Mammary epithelial cell (primary cell): ENCODE data around the gene GGT6.

Source experiments
- EZH2 ChIP-seq: IDR thresholded peaks from 2 replicates; pipeline ENCODE4 v1.6.1; 2012; ENCODE audit warnings: low read length, inconsistent platforms, borderline replicate concordance
- TF ChIP-seq, protein P1 (sequence below), 2 donors: IDR thresholded peaks in 1 of 2; conservative IDR thresholded peaks in 1 of 2; 2 replicates each; pipeline ENCODE4 v1.5.1; 2011 to 2012; ENCODE audit warnings: inconsistent platforms in 2 of 2, low read length in 2 of 2, mild to moderate bottlenecking in 2 of 2, control low read depth in 1 of 2, low read depth in 1 of 2; ENCODE audit not compliant: insufficient read depth in 1 of 2; ENCODE audit errors: extremely low read depth in 1 of 2

DNA sequence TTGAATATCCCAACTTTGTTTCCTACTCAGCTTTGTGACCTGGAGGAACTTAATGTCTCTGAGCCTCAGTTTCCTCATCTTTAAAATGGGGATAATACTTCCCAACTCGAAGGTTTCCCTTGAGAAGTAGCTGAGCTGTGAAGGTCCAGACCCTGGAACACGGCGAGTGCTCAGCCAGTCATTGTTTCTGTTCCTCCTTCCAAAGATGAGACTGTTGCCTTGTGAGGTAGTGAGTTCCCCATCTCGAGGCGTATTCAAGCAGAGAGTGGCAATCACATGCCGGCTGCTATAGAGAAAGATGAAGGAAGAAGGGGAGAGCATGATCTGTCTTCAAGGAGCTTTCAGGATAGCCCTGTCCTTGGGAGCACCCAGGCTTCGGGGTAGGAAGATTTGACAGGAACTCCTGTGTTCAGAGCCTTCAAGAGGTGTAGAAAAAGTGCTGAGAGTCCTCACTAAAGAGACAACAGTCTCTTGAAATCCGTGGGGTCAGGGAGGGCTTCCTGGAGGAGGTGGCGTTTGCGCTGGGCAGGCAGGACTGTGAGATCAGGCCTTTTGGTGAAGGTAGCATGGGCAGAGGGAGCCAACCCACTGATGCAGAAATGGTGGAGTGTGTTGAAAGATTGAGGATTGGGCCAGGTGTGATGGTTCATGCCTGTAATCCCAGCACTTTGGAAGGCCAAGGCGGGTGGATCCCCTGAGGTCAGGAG lies 34.5 kb downstream of the GGT6 start:
- TF ChIP-seq, protein P1, sequence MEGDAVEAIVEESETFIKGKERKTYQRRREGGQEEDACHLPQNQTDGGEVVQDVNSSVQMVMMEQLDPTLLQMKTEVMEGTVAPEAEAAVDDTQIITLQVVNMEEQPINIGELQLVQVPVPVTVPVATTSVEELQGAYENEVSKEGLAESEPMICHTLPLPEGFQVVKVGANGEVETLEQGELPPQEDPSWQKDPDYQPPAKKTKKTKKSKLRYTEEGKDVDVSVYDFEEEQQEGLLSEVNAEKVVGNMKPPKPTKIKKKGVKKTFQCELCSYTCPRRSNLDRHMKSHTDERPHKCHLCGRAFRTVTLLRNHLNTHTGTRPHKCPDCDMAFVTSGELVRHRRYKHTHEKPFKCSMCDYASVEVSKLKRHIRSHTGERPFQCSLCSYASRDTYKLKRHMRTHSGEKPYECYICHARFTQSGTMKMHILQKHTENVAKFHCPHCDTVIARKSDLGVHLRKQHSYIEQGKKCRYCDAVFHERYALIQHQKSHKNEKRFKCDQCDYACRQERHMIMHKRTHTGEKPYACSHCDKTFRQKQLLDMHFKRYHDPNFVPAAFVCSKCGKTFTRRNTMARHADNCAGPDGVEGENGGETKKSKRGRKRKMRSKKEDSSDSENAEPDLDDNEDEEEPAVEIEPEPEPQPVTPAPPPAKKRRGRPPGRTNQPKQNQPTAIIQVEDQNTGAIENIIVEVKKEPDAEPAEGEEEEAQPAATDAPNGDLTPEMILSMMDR (conservative IDR thresholded peaks at IDR 0.05 in 1 of 2, IDR thresholded peaks at IDR 0.05 in 1 of 2; ENCODE audit: extremely low read depth in 1 of 2, insufficient read depth in 1 of 2, low read depth in 1 of 2, low read length in 2 of 2): no peak
- no peak for TF ChIP-seq EZH2
